Endothelial cell of umbilical vein (primary cell): ENCODE results near the gene S100A5. TPM values are rescaled to one million over a fixed set of nuclear protein-coding genes. Genes with fewer than 3 reads are reported as not detected.
A peak's percentile ranks its signal among the peaks of the same experiment; 100 is the strongest.

Experiments
- BruUV-seq: library from RNA; stranded (reverse); fragments of 400-500 nt; replicated peaks from 2 replicates; lab custom pipeline; 2021; lab: Mats Ljungman, UMichigan
- CTCF ChIA-PET: fragments of 300-600, 350-600 bp; sonication (Branson Sonifier 250); formaldehyde crosslinking; loops from one replicate; lab custom pipeline; 2021; ENCODE audit warnings: antibody characterized with exemption, inconsistent platforms; lab: Charles Lee
- POLR2A ChIA-PET: fragments of 300-600, 350-600 bp; sonication (Branson Sonifier 250); formaldehyde crosslinking; loops from one replicate; lab custom pipeline; 2021; ENCODE audit warnings: antibody characterized with exemption, inconsistent platforms; lab: Charles Lee
- DNase-seq: peaks from one replicate; pipeline ENCODE4 v3.0.0-alpha.2; 2011; ENCODE audit warnings: low read depth, low spot score
- FAIRE-seq: peaks from 2 replicates; lab custom pipeline; 2011; peaks lifted over from hg19 to GRCh38; lab: Jason Lieb, UNC
- H2AFZ ChIP-seq: 2 replicates; pipeline ENCODE4 v1.6.0; 2012; ENCODE audit warnings: low read depth, low read length, control low read depth, inconsistent platforms
- H3K27ac ChIP-seq: 2 replicates; pipeline ENCODE4 v1.5.1; 2011; ENCODE audit warnings: low read depth, mild to moderate bottlenecking, control low read depth, low read length, moderate library complexity; ENCODE audit not compliant: insufficient read depth
- H3K27me3 ChIP-seq, 2 experiments: 2 replicates each; pipeline versions ENCODE4 v1.6.0 to v1.6.1; 2011; ENCODE audit warnings: low read length in 2 of 2, mixed read lengths in 1 of 2; ENCODE audit not compliant: control insufficient read depth in 2 of 2, insufficient read depth in 2 of 2
- H3K36me3 ChIP-seq, 2 experiments: 2 replicates in 1 of 2; 3 replicates in 1 of 2; pipeline ENCODE4 v1.5.1; 2011; ENCODE audit warnings: low read length in 2 of 2, mild to moderate bottlenecking in 1 of 2, moderate library complexity in 1 of 2; ENCODE audit not compliant: control insufficient read depth in 2 of 2, insufficient read depth in 2 of 2; ENCODE audit errors: extremely low read depth in 1 of 2
- H3K4me1 ChIP-seq: 3 replicates; pipeline ENCODE4 v1.5.1; 2011; ENCODE audit warnings: mild to moderate bottlenecking, low read length; ENCODE audit not compliant: control insufficient read depth, insufficient read depth; ENCODE audit errors: extremely low read depth
- H3K4me2 ChIP-seq: 2 replicates; pipeline ENCODE4 v1.6.1; 2011; ENCODE audit warnings: low read length, control low read depth, mixed read lengths; ENCODE audit not compliant: insufficient read depth
- H3K4me3 ChIP-seq, 3 experiments: fragments of 200-600 bp in 1 of 3; sonication (generic), shearing (Covaris generic) in 1 of 3; replicated peaks in 1 of 3; 2 replicates each; pipeline ENCODE4 v1.5.1; 2011 to 2016; ENCODE audit warnings: control low read depth in 3 of 3, low read length in 3 of 3, mild to moderate bottlenecking in 2 of 3, inconsistent platforms in 1 of 3, low read depth in 1 of 3, moderate library complexity in 1 of 3; ENCODE audit not compliant: insufficient read depth in 1 of 3
- H3K79me2 ChIP-seq: 2 replicates; pipeline ENCODE4 v1.6.0; 2012; ENCODE audit warnings: low read length, inconsistent platforms; ENCODE audit not compliant: control insufficient read depth, insufficient read depth
- H3K9ac ChIP-seq: replicated peaks from 2 replicates; pipeline ENCODE3; 2011; ENCODE audit warnings: low read length, control low read depth; ENCODE audit not compliant: insufficient read depth; ENCODE audit errors: extremely low read depth
- H3K9me1 ChIP-seq: replicated peaks from 3 replicates; pipeline ENCODE4 v1.6.0; 2011; ENCODE audit warnings: mild to moderate bottlenecking, low read length; ENCODE audit not compliant: control insufficient read depth, insufficient read depth; ENCODE audit errors: extremely low read depth
- H3K9me3 ChIP-seq: replicated peaks from 2 replicates; pipeline ENCODE4 v1.5.1; 2012; ENCODE audit warnings: low read length, inconsistent platforms; ENCODE audit not compliant: control insufficient read depth, insufficient read depth
- H4K20me1 ChIP-seq: replicated peaks from 2 replicates; pipeline ENCODE3; 2011; ENCODE audit warnings: mild to moderate bottlenecking, low read length; ENCODE audit not compliant: control insufficient read depth, insufficient read depth; ENCODE audit errors: extremely low read depth
- EZH2 ChIP-seq: IDR thresholded peaks from 2 replicates; pipeline ENCODE4 v1.6.1; 2012; ENCODE audit warnings: borderline replicate concordance, low read depth, mild to moderate bottlenecking, moderate library complexity, low read length, inconsistent platforms; ENCODE audit not compliant: severe bottlenecking
- FOS ChIP-seq: IDR thresholded peaks from 2 replicates; pipeline ENCODE4 v1.6.1; 2011; ENCODE audit warnings: mild to moderate bottlenecking, low read length, moderate library complexity, borderline replicate concordance; ENCODE audit not compliant: insufficient read depth
- GATA2 ChIP-seq: IDR thresholded peaks from 2 replicates; pipeline ENCODE4 v1.7.0; 2011; ENCODE audit warnings: low read depth, mild to moderate bottlenecking, moderate library complexity, mixed read lengths, low read length; ENCODE audit not compliant: insufficient read length, insufficient read depth
- JUN ChIP-seq: IDR thresholded peaks from 2 replicates; pipeline ENCODE4 v1.6.1; 2011; ENCODE audit warnings: borderline replicate concordance, low read depth; ENCODE audit not compliant: insufficient read length, insufficient read depth
- MYC ChIP-seq: IDR thresholded peaks from one replicate; pipeline ENCODE4 v1.6.1; 2011; ENCODE audit warnings: mild to moderate bottlenecking, low read depth, low read length
- dilution Hi-C: fragments of 300-500 bp; cut with MboI; formaldehyde crosslinking; loops from one replicate; pipeline ENCODE4 v1.15.0; 2019; ENCODE audit warnings: low sequenced_read_pairs; ENCODE audit not compliant: extremely low pct_ligation_motif_present
- intact Hi-C: fragments of 100-400 bp; cut with micrococcal nuclease; formaldehyde crosslinking; loops from one replicate; pipeline ENCODE4 v1.10.0; 2022
- polyA plus RNA-seq, 4 experiments: library from polyadenylated mRNA; depleted of rRNA in 3 of 4; stranded (reverse) in 3 of 4; unstranded in 1 of 4; fragments of >200 nt; gene quantifications; 2 replicates each; pipeline versions ENCODE4 v1.2.1 to v1.2.3, GENCODE V29; 2011 to 2012; ENCODE audit warnings: missing spikeins in 1 of 4
- total RNA-seq: library from RNA; stranded (reverse); gene quantifications from 2 replicates; pipeline ENCODE4 v1.2.3, GENCODE V29; 2021
- TF ChIP-seq, protein P1 (sequence below), 2 donors: IDR thresholded peaks; 1 replicate in 1 of 2; 2 replicates in 1 of 2; pipeline ENCODE4 v1.5.1; 2011; ENCODE audit warnings: low read length in 2 of 2, mild to moderate bottlenecking in 2 of 2, moderate library complexity in 2 of 2, control low read depth in 1 of 2, inconsistent platforms in 1 of 2, low read depth in 1 of 2; ENCODE audit not compliant: insufficient read depth in 1 of 2; ENCODE audit errors: extremely low read depth in 1 of 2

S100A5 gene
- total and polyA plus RNA-seq, 2 donors (not counting 3 experiments of a cell fraction or from before 2014, with no cell fraction given) = not detected

DNA sequence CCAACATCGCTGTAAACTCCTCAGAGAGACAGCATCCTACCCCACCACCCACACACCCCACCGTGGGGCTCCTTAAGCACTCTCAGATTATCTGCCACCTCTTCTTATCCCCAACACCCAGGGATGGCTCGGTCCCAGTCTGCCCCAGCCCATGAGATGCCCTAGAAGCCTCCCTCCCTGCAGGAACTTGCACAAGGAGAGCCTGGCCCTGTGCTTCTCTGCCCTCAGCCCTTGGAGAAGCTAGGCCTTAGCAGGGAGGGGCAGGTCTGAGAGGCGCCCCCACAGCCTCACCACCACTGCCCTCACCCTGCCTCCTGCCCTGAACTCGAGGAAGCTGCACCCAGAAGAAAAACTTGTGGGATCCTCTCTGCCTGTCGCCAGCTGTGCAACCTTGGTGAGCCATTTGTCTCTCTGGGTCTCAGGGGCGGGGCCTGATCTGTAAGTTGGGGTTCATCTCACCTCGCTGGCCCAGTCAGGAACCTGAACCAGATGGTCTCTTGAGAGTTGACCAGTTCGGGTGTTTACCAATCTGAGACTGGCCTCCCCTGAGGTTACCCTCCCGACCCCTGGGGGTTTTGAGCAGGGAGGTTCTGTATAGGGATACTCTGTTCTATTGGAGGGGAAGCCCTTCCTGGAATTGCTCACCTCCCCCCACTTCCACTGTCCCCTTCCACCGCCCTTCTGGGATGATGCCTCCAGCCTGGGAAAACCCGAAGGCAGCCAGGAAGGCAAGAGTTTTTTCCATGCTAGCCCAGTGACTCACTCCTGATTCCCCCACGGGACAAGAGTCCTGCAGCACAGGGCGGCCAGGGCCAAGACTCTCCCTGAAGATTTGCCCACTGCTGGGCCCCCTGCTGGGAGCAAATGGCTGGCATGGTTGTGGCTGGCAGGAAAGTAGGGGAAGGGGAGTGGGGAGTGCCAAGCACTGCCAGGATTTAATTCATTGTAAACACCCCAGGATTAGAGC lies 8.3 kb upstream of the S100A5 start, which contains the start of gene S100A3:
Gene S100A3, minus strand, starts transcription at position 537 of the 967 bp plus-strand sequence. CDS start 773 bp downstream, outside the sequence.
- Histone ChIP-seq H3K4me3 (no peak within 1 kb of the TSS), H3K4me2 (no peak within 1 kb of the TSS), H4K20me1 (no peaks in the 10 kb centered on the region), H2AFZ (peak within 1 kb of the TSS; percentile 66), H3K9me1 (no peaks in the 10 kb centered on the region), H3K27ac (peak within 1 kb of the TSS; percentile 66), H3K79me2 (no peaks in the 10 kb centered on the region), H3K4me1 (peaks cover 28% of the 10 kb centered on the region), H3K27me3 (no peaks in the 10 kb centered on the region), H3K36me3 (no peaks in the 10 kb centered on the region), H3K9ac (no peak within 1 kb of the TSS), H3K9me3 (no peaks in the 10 kb centered on the region)
- no TSS peak for BruUV-seq
- CTCF ChIA-PET = interaction anchor here (0.6 to 2.9 kb wide), 5 partner anchors 14 to 39 kb away, joined by 3 to 12 read pairs (median 3); no protein-coding TSS in a partner anchor
- DNase-seq (peak; percentile 86), FAIRE-seq (peak; percentile 91)
- no peak for TF ChIP-seq GATA2
- TF ChIP-seq EZH2 = no peak
- TF ChIP-seq MYC = no peak
- peak; percentile 77 for TF ChIP-seq FOS
- TF ChIP-seq JUN = peak; percentile 64
- TF ChIP-seq, protein P1, sequence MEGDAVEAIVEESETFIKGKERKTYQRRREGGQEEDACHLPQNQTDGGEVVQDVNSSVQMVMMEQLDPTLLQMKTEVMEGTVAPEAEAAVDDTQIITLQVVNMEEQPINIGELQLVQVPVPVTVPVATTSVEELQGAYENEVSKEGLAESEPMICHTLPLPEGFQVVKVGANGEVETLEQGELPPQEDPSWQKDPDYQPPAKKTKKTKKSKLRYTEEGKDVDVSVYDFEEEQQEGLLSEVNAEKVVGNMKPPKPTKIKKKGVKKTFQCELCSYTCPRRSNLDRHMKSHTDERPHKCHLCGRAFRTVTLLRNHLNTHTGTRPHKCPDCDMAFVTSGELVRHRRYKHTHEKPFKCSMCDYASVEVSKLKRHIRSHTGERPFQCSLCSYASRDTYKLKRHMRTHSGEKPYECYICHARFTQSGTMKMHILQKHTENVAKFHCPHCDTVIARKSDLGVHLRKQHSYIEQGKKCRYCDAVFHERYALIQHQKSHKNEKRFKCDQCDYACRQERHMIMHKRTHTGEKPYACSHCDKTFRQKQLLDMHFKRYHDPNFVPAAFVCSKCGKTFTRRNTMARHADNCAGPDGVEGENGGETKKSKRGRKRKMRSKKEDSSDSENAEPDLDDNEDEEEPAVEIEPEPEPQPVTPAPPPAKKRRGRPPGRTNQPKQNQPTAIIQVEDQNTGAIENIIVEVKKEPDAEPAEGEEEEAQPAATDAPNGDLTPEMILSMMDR (IDR thresholded peaks at IDR 0.05; ENCODE audit: extremely low read depth in 1 of 2, insufficient read depth in 1 of 2, low read depth in 1 of 2, low read length in 2 of 2) = peak; percentile 26 to 28
- intact Hi-C loops = loop anchor here (1.0 kb wide), 2 partner anchors 13 to 17 kb away; no protein-coding TSS in a partner anchor
- dilution Hi-C loops = no loop called here
- POLR2A ChIA-PET = no interaction called here
